K562 (cell line): ENCODE data around the gene ATP6V1F. TPM values are rescaled to one million over a fixed set of nuclear protein-coding genes. Genes with fewer than 3 reads are reported as not detected.

Experiments used
- ARHGAP35 ChIP-seq: fragments of 450-650 bp; IDR thresholded peaks from 2 replicates; pipeline ENCODE4 v1.6.1; 2018; ENCODE audit not compliant: partially characterized antibody
- HCFC1 ChIP-seq: IDR thresholded peaks from 2 replicates; pipeline ENCODE4 v1.6.1; 2012; ENCODE audit warnings: low read depth, low read length, improper control_type of control experiment
- LCOR ChIP-seq: sonication (generic); formaldehyde crosslinking; IDR thresholded peaks from 2 replicates; pipeline ENCODE4 v1.8.0; 2022; ENCODE audit warnings: mild to moderate bottlenecking, missing genetic modification reagents
- MCM7 ChIP-seq, 2 experiments: fragments of 450-650 bp; IDR thresholded peaks; 2 replicates each; pipeline ENCODE4 v1.6.1; 2016 to 2018
- NR2C1 ChIP-seq, 2 experiments: fragments of 450-650 bp; IDR thresholded peaks; 2 replicates each; pipeline ENCODE4 v1.6.1; 2017; ENCODE audit warnings: mild to moderate bottlenecking in 2 of 2, antibody characterized with exemption in 1 of 2, inconsistent platforms in 1 of 2, missing compliant biosample characterization in 1 of 2, missing genetic modification characterization in 1 of 2
- POLR2G ChIP-seq: fragments of 200-400 bp; formaldehyde crosslinking; IDR thresholded peaks from 2 replicates; pipeline ENCODE4 v1.6.1; 2017; ENCODE audit warnings: low read depth, mild to moderate bottlenecking, antibody characterized with exemption, low read length, moderate library complexity
- PPARD ChIP-seq: fragments of 250-450 bp; sonication (Bioruptor Pico); IDR thresholded peaks from 2 replicates; pipeline ENCODE4 v1.8.0; 2022; ENCODE audit warnings: inconsistent platforms, mild to moderate bottlenecking, moderate library complexity
- RAD51 ChIP-seq: fragments of 450-650 bp; IDR thresholded peaks from 2 replicates; pipeline ENCODE4 v1.7.1; 2016; ENCODE audit warnings: low read depth, mild to moderate bottlenecking, borderline replicate concordance
- SAFB2 ChIP-seq: fragments of 200-400 bp; formaldehyde crosslinking; IDR thresholded peaks from 2 replicates; pipeline ENCODE4 v1.6.1; 2018; ENCODE audit warnings: borderline replicate concordance, low read length, low read depth, moderate library complexity; ENCODE audit not compliant: severe bottlenecking
- SMARCC2 ChIP-seq: fragments of 450-650 bp; IDR thresholded peaks from 2 replicates; pipeline ENCODE4 v1.6.1; 2017; ENCODE audit warnings: antibody characterized with exemption, moderate library complexity, mild to moderate bottlenecking, low read depth
- TAF1 ChIP-seq: IDR thresholded peaks from 2 replicates; pipeline ENCODE4 v1.6.1; 2011; ENCODE audit warnings: mild to moderate bottlenecking, low read length, moderate library complexity; ENCODE audit not compliant: insufficient read depth, control insufficient read depth, severe bottlenecking; ENCODE audit errors: extremely low read depth
- TBL1XR1 ChIP-seq, 2 experiments: IDR thresholded peaks; 2 replicates each; pipeline ENCODE4 v1.6.1; 2012; ENCODE audit warnings: improper control_type of control experiment in 2 of 2, low read length in 2 of 2, mild to moderate bottlenecking in 1 of 2
- ZBTB8A ChIP-seq: fragments of 450-650 bp; IDR thresholded peaks from 2 replicates; pipeline ENCODE4 v1.6.1; 2018; ENCODE audit warnings: mild to moderate bottlenecking, moderate library complexity; ENCODE audit not compliant: partially characterized antibody
- ZFP36 ChIP-seq: fragments of 150-350 bp; IDR thresholded peaks from 2 replicates; pipeline ENCODE4 v1.6.1; 2018; ENCODE audit warnings: low read length, low read depth; ENCODE audit not compliant: partially characterized antibody
- ZKSCAN8 ChIP-seq: fragments of 200-800 bp; sonication (Bioruptor generic); IDR thresholded peaks from 2 replicates; pipeline ENCODE4 v1.6.1; 2016; ENCODE audit warnings: missing genetic modification characterization, missing compliant biosample characterization
- ZNF395 ChIP-seq: fragments of 200-800 bp; sonication (Bioruptor generic); IDR thresholded peaks from 2 replicates; pipeline ENCODE4 v1.6.1; 2017; ENCODE audit warnings: missing genetic modification characterization, missing compliant biosample characterization
- ZNF696 ChIP-seq: fragments of 250-450 bp; sonication (Bioruptor Pico); conservative IDR thresholded peaks from 2 replicates; pipeline ENCODE4 v1.4.0; 2020; ENCODE audit warnings: mild to moderate bottlenecking, moderate library complexity
- polyA plus RNA-seq, 8 experiments: library from polyadenylated mRNA; depleted of rRNA in 4 of 8; stranded (reverse) in 5 of 8; unstranded in 3 of 8; fragments of >200 nt; fragmentation: Nextera tagmentation in 2 of 8; fragmentation: Illumina TruSeq in 1 of 8; extraction: Ambion mirVana in 2 of 8; extraction: Trizol in 1 of 8; gene quantifications; 2 replicates each; pipeline versions ENCODE4 v1.2.1 to v1.2.3, GENCODE V29; 2011 to 2014; ENCODE audit warnings: inconsistent platforms in 1 of 8, missing spikeins in 1 of 8
- total RNA-seq, 7 experiments: library from RNA; depleted of rRNA in 6 of 7; stranded (reverse); fragments of >200 nt in 6 of 7; fragmentation: Illumina TruSeq in 2 of 7; extraction: Trizol in 2 of 7; gene quantifications; 2 replicates each; pipeline versions ENCODE4 v1.2.1 to v1.2.3, GENCODE V29; 2011 to 2021; ENCODE audit warnings: low replicate concordance in 1 of 7
- TF ChIP-seq, protein P1 (sequence below): fragments of 250-450 bp; sonication (Bioruptor Pico); IDR thresholded peaks from 2 replicates; pipeline ENCODE4 v1.4.0; 2020
- TF ChIP-seq, protein P2 (sequence below): fragments of 450-650 bp; IDR thresholded peaks from 2 replicates; pipeline ENCODE4 v1.6.1; 2014; ENCODE audit warnings: low read depth, mild to moderate bottlenecking, moderate library complexity, borderline replicate concordance

ATP6V1F gene
- total and polyA plus RNA-seq, 9 of the 15 experiments (the other 6 are each of a cell fraction or from before 2014, with no cell fraction given), result 206 to 1,123 (median 542) TPM

- TF ChIP-seq TAF1 (no peak), HCFC1 (no peak), ZKSCAN8 (CRISPR knock-in tag) (no peak), ARHGAP35 (no peak), ZBTB8A (no peak), ZNF395 (CRISPR knock-in tag) (no peak), ZNF696 (CRISPR knock-in tag) (no peak), MCM7 (IDR thresholded peaks at IDR 0.05) (no peak), RAD51 (peak; percentile 77), SMARCC2 (no peak), POLR2G (no peak), PPARD (no peak), NR2C1 (IDR thresholded peaks at IDR 0.05) (no peak), NR2C1 (tag; IDR thresholded peaks at IDR 0.05) (no peak), SAFB2 (no peak), ZFP36 (no peak), TBL1XR1 (IDR thresholded peaks at IDR 0.05; ENCODE audit: low read length in 2 of 2) (no peak), LCOR (CRISPR knock-in tag) (0 out of 2 replicates have a peak, but pooled peaks have one; percentile 48)
- TF ChIP-seq, protein P1, sequence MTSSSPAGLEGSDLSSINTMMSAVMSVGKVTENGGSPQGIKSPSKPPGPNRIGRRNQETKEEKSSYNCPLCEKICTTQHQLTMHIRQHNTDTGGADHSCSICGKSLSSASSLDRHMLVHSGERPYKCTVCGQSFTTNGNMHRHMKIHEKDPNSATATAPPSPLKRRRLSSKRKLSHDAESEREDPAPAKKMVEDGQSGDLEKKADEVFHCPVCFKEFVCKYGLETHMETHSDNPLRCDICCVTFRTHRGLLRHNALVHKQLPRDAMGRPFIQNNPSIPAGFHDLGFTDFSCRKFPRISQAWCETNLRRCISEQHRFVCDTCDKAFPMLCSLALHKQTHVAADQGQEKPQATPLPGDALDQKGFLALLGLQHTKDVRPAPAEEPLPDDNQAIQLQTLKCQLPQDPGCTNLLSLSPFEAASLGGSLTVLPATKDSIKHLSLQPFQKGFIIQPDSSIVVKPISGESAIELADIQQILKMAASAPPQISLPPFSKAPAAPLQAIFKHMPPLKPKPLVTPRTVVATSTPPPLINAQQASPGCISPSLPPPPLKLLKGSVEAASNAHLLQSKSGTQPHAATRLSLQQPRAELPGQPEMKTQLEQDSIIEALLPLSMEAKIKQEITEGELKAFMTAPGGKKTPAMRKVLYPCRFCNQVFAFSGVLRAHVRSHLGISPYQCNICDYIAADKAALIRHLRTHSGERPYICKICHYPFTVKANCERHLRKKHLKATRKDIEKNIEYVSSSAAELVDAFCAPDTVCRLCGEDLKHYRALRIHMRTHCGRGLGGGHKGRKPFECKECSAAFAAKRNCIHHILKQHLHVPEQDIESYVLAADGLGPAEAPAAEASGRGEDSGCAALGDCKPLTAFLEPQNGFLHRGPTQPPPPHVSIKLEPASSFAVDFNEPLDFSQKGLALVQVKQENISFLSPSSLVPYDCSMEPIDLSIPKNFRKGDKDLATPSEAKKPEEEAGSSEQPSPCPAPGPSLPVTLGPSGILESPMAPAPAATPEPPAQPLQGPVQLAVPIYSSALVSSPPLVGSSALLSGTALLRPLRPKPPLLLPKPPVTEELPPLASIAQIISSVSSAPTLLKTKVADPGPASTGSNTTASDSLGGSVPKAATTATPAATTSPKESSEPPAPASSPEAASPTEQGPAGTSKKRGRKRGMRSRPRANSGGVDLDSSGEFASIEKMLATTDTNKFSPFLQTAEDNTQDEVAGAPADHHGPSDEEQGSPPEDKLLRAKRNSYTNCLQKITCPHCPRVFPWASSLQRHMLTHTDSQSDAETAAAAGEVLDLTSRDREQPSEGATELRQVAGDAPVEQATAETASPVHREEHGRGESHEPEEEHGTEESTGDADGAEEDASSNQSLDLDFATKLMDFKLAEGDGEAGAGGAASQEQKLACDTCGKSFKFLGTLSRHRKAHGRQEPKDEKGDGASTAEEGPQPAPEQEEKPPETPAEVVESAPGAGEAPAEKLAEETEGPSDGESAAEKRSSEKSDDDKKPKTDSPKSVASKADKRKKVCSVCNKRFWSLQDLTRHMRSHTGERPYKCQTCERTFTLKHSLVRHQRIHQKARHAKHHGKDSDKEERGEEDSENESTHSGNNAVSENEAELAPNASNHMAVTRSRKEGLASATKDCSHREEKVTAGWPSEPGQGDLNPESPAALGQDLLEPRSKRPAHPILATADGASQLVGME (CRISPR knock-in tag), result no peak
- TF ChIP-seq, protein P2, sequence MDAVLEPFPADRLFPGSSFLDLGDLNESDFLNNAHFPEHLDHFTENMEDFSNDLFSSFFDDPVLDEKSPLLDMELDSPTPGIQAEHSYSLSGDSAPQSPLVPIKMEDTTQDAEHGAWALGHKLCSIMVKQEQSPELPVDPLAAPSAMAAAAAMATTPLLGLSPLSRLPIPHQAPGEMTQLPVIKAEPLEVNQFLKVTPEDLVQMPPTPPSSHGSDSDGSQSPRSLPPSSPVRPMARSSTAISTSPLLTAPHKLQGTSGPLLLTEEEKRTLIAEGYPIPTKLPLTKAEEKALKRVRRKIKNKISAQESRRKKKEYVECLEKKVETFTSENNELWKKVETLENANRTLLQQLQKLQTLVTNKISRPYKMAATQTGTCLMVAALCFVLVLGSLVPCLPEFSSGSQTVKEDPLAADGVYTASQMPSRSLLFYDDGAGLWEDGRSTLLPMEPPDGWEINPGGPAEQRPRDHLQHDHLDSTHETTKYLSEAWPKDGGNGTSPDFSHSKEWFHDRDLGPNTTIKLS, result no peak
These were observed 41.9 kb downstream of the ATP6V1F start (continued) for GRCh38 chr7:128904381-128905197.
